22Rv1 (cell line): ENCODE measurements around the gene MIDN.

ENCODE experiments used
- ZFX ChIP-seq: fragments of 450-650 bp; IDR thresholded peaks from 2 replicates; pipeline ENCODE4 v1.6.1; 2017; ENCODE audit warnings: antibody characterized with exemption, borderline replicate concordance
- TF ChIP-seq, protein P1 (sequence below): fragments of 450-650 bp; IDR thresholded peaks from 2 replicates; pipeline ENCODE4 v1.5.1; 2017; ENCODE audit warnings: mild to moderate bottlenecking

DNA sequence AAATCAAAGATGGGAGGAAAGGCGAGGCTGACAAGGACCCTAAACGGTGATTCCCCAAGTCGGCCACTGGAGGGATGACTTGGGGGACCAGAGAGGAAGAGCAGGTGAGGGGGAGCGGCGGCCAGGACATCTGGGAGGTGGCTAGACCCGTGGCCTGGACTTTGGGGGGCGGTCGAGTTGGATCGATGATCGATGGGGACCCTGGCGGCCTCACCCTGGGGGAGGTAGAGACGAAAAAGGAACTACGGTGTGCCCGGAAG, 13.1 kb downstream of the MIDN start:
- TF ChIP-seq, protein P1, sequence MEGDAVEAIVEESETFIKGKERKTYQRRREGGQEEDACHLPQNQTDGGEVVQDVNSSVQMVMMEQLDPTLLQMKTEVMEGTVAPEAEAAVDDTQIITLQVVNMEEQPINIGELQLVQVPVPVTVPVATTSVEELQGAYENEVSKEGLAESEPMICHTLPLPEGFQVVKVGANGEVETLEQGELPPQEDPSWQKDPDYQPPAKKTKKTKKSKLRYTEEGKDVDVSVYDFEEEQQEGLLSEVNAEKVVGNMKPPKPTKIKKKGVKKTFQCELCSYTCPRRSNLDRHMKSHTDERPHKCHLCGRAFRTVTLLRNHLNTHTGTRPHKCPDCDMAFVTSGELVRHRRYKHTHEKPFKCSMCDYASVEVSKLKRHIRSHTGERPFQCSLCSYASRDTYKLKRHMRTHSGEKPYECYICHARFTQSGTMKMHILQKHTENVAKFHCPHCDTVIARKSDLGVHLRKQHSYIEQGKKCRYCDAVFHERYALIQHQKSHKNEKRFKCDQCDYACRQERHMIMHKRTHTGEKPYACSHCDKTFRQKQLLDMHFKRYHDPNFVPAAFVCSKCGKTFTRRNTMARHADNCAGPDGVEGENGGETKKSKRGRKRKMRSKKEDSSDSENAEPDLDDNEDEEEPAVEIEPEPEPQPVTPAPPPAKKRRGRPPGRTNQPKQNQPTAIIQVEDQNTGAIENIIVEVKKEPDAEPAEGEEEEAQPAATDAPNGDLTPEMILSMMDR = no peak
- no peak for TF ChIP-seq ZFX
